ENCODE results near the gene ACADSB. TPM values are rescaled to one million over a fixed set of nuclear protein-coding genes. Genes with fewer than 3 reads are reported as not detected.

Gene ACADSB
- polyA plus RNA-seq, 3 donors, result 3.9 to 14.7 (median 7.5) TPM

DNA sequence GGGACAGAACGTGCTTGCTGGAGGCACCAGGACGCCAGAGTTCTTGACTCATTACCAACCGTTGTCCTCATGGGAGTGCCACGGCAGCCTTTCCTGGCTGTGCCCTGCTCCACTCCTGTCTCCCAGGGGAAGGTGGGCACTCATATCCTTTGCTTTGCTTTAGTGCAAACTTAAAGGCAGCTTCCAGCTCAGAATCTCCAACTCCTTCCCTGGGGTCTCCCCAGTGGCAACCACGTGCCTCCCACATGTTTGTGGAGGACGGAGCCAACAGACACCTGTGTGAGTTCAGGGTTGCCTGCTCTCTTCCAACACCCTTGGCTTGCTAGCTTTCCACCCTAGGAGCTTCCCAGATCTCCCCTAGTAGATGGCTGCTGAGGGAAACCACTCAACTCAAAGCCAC lies 75.0 kb downstream of the ACADSB start:
- Histone ChIP-seq H4K20me1 (ENCODE audit: insufficient read depth, low read length) (no peaks in the 10 kb centered on the region), H2AFZ (ENCODE audit: insufficient read depth, low read depth, low read length, poor library complexity, severe bottlenecking) (no peak overlapping the region), H3K9me3 (replicated peaks in 1 of 2; ENCODE audit: control insufficient read depth in 1 of 2, insufficient read depth in 1 of 2, low read length in 2 of 2) (no peaks in the 10 kb centered on the region), H3K4me3 (replicated peaks in 1 of 3; ENCODE audit: low read depth in 2 of 3, low read length in 3 of 3) (no peak overlapping the region), H3K36me3 (replicated peaks in 1 of 2; ENCODE audit: control insufficient read depth in 1 of 2, insufficient read depth in 2 of 2, low read length in 2 of 2) (no peaks in the 10 kb centered on the region), H3K4me1 (ENCODE audit: control insufficient read depth in 1 of 2, insufficient read depth in 2 of 2, low read length in 2 of 2) (no peaks in the 10 kb centered on the region), H3K27ac (ENCODE audit: low read depth in 1 of 2, low read length in 2 of 2) (no peak overlapping the region), H3K27me3 (ENCODE audit: control insufficient read depth in 2 of 2, insufficient read depth in 2 of 2, low read length in 2 of 2) (no peaks in the 10 kb centered on the region), H3K9ac (ENCODE audit: insufficient read depth, low read length, poor library complexity, severe bottlenecking) (no peak overlapping the region), H3K4me2 (replicated peaks; ENCODE audit: extremely low read depth, low read length, poor library complexity, severe bottlenecking) (no peak overlapping the region), H3K79me2 (ENCODE audit: insufficient read depth, low read length) (no peaks in the 10 kb centered on the region)
- H3K4me1 Mint-ChIP-seq, result no peaks in the 10 kb centered on the region
- H3K4me3 Mint-ChIP-seq, result no peak overlapping the region
- no peaks in the 10 kb centered on the region for H3K36me3 Mint-ChIP-seq
- TF ChIP-seq, protein P1, sequence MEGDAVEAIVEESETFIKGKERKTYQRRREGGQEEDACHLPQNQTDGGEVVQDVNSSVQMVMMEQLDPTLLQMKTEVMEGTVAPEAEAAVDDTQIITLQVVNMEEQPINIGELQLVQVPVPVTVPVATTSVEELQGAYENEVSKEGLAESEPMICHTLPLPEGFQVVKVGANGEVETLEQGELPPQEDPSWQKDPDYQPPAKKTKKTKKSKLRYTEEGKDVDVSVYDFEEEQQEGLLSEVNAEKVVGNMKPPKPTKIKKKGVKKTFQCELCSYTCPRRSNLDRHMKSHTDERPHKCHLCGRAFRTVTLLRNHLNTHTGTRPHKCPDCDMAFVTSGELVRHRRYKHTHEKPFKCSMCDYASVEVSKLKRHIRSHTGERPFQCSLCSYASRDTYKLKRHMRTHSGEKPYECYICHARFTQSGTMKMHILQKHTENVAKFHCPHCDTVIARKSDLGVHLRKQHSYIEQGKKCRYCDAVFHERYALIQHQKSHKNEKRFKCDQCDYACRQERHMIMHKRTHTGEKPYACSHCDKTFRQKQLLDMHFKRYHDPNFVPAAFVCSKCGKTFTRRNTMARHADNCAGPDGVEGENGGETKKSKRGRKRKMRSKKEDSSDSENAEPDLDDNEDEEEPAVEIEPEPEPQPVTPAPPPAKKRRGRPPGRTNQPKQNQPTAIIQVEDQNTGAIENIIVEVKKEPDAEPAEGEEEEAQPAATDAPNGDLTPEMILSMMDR (IDR thresholded peaks at IDR 0.05), result no peak
- DNase-seq, result no peak
- H3K27ac Mint-ChIP-seq, result no peak overlapping the region
- peaks cover 0 to 10% (median 5%) of the 10 kb centered on the region in 7 donors for H3K9me3 Mint-ChIP-seq
- intact Hi-C loops (cut with micrococcal nuclease), result no loop called here
- 98% methylated on average over 5 of the region's 6 CpGs for WGBS (ENCODE audit: insufficient coverage)
- H3K27me3 Mint-ChIP-seq (ENCODE audit: low read depth in 3 of 3), result peaks cover 0 to 2% (median 0%) of the 10 kb centered on the region in 3 donors

DNA sequence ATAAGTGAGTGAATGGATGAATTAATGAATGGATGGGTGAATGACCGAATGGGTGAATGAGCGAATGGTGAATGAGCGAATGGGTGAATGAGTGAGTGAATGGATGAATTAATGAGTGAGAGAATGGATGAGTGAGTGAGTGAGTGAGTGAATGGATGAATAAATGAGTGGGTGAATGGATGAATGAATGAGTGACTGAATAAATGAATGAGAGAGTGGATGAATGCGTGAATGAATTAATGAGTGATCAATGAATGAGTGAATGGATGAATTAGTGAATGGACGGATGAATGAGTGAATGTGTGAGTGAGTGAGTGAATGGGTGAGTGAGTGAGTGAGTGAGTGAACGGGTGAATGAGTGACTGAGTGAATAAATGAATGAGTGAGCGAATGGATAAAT lies 77.5 kb downstream of the ACADSB start:
- H3K27ac Mint-ChIP-seq, result no peak overlapping the region

More for the DNA sequence above, 77.5 kb downstream of the ACADSB start:
- no peak for DNase-seq
- no peaks in the 10 kb centered on the region for H3K36me3 Mint-ChIP-seq
- no peak overlapping the region for H3K4me2 ChIP-seq (replicated peaks; ENCODE audit: extremely low read depth, low read length, poor library complexity, severe bottlenecking)
- H3K9me3 Mint-ChIP-seq, result peaks cover 0 to 10% (median 5%) of the 10 kb centered on the region in 7 donors
- H3K4me3 Mint-ChIP-seq, result no peak overlapping the region
- H3K27me3 ChIP-seq (ENCODE audit: control insufficient read depth in 2 of 2, insufficient read depth in 2 of 2, low read length in 2 of 2), result no peaks in the 10 kb centered on the region
- no peaks in the 10 kb centered on the region for H3K79me2 ChIP-seq (ENCODE audit: insufficient read depth, low read length)
- WGBS (ENCODE audit: insufficient coverage), result 93% methylated on average over 5 of the region's 7 CpGs
- peaks cover 0 to 1% (median under 1%) of the 10 kb centered on the region in 3 donors for H3K27me3 Mint-ChIP-seq (ENCODE audit: low read depth in 3 of 3)
- H3K4me1 ChIP-seq (ENCODE audit: control insufficient read depth in 1 of 2, insufficient read depth in 2 of 2, low read length in 2 of 2), result no peaks in the 10 kb centered on the region
- H3K4me1 Mint-ChIP-seq, result no peaks in the 10 kb centered on the region
- H2AFZ ChIP-seq (ENCODE audit: insufficient read depth, low read depth, low read length, poor library complexity, severe bottlenecking), result no peak overlapping the region
- intact Hi-C loops (cut with micrococcal nuclease), result no loop called here
- H3K36me3 ChIP-seq (replicated peaks in 1 of 2; ENCODE audit: control insufficient read depth in 1 of 2, insufficient read depth in 2 of 2, low read length in 2 of 2), result no peaks in the 10 kb centered on the region
- H3K27ac ChIP-seq (ENCODE audit: low read depth in 1 of 2, low read length in 2 of 2), result no peak overlapping the region
- H3K9me3 ChIP-seq (replicated peaks in 1 of 2; ENCODE audit: control insufficient read depth in 1 of 2, insufficient read depth in 1 of 2, low read length in 2 of 2), result no peaks in the 10 kb centered on the region
- TF ChIP-seq, protein P1 (IDR thresholded peaks at IDR 0.05), result no peak
- H4K20me1 ChIP-seq (ENCODE audit: insufficient read depth, low read length), result no peaks in the 10 kb centered on the region
- no peak overlapping the region for H3K4me3 ChIP-seq (replicated peaks in 1 of 3; ENCODE audit: low read depth in 2 of 3, low read length in 3 of 3)
- no peak overlapping the region for H3K9ac ChIP-seq (ENCODE audit: insufficient read depth, low read length, poor library complexity, severe bottlenecking)

Data from CD14-positive monocyte (primary cell).